ENCODE data around the gene BNC2.

GRCh38 chr9:16484744-16485143 lies 385.7 kb downstream of the BNC2 start:
- TF ChIP-seq, protein P1, sequence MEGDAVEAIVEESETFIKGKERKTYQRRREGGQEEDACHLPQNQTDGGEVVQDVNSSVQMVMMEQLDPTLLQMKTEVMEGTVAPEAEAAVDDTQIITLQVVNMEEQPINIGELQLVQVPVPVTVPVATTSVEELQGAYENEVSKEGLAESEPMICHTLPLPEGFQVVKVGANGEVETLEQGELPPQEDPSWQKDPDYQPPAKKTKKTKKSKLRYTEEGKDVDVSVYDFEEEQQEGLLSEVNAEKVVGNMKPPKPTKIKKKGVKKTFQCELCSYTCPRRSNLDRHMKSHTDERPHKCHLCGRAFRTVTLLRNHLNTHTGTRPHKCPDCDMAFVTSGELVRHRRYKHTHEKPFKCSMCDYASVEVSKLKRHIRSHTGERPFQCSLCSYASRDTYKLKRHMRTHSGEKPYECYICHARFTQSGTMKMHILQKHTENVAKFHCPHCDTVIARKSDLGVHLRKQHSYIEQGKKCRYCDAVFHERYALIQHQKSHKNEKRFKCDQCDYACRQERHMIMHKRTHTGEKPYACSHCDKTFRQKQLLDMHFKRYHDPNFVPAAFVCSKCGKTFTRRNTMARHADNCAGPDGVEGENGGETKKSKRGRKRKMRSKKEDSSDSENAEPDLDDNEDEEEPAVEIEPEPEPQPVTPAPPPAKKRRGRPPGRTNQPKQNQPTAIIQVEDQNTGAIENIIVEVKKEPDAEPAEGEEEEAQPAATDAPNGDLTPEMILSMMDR (IDR thresholded peaks at IDR 0.05) = no peak
- TF ChIP-seq POLR2A (IDR thresholded peaks at IDR 0.05) = no peak
